ENCODE data around the gene HSD17B4. TPM values are rescaled to one million over a fixed set of nuclear protein-coding genes. Genes with fewer than 3 reads are reported as not detected.

The HSD17B4 gene
- polyA plus RNA-seq, 1 experiment: 150 TPM

DNA sequence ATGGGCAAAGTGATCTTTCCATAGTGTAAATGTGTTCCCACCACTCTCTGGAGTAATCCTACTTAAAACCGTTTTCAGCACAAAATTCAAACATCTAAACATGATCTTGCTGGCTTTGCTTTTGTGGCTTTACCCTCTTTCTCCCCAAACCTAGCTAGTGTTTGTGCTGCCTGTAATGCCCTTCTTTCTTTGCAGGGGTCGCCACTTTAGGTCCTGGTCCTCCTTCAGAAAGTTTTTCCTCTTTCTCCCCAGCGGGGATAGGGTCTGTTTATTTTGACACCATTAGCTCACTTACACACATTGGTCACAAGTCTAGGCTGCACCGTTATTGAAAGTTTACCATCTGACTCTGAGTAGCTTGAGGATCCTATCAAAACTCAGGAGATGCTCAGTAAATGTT lies 736 bp upstream of the HSD17B4 start:
- ChIA-PET CTCF (interaction anchor here (1.1 to 3.0 kb wide), 2 partner anchors 17 to 463 kb away, joined by 3 to 13 read pairs; partner anchors contain the start of gene DTWD2), POLR2A (no interaction called here)
- DNase-seq (ENCODE audit: low read depth, low spot score): no peak
- TF ChIP-seq, protein P1, sequence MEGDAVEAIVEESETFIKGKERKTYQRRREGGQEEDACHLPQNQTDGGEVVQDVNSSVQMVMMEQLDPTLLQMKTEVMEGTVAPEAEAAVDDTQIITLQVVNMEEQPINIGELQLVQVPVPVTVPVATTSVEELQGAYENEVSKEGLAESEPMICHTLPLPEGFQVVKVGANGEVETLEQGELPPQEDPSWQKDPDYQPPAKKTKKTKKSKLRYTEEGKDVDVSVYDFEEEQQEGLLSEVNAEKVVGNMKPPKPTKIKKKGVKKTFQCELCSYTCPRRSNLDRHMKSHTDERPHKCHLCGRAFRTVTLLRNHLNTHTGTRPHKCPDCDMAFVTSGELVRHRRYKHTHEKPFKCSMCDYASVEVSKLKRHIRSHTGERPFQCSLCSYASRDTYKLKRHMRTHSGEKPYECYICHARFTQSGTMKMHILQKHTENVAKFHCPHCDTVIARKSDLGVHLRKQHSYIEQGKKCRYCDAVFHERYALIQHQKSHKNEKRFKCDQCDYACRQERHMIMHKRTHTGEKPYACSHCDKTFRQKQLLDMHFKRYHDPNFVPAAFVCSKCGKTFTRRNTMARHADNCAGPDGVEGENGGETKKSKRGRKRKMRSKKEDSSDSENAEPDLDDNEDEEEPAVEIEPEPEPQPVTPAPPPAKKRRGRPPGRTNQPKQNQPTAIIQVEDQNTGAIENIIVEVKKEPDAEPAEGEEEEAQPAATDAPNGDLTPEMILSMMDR (IDR thresholded peaks at IDR 0.05; ENCODE audit: low read depth, low read length): no peak
- Histone ChIP-seq H3K4me3 (ENCODE audit: low read depth, low read length) (no peak overlapping the region), H3K27me3 (ENCODE audit: control insufficient read depth, insufficient read depth, low read length) (peaks cover 4% of the 10 kb centered on the region), H3K9me3 (ENCODE audit: control insufficient read depth, insufficient read depth, low read length) (peaks cover 3% of the 10 kb centered on the region), H3K27ac (ENCODE audit: low read depth, low read length) (no peak overlapping the region)

DNA sequence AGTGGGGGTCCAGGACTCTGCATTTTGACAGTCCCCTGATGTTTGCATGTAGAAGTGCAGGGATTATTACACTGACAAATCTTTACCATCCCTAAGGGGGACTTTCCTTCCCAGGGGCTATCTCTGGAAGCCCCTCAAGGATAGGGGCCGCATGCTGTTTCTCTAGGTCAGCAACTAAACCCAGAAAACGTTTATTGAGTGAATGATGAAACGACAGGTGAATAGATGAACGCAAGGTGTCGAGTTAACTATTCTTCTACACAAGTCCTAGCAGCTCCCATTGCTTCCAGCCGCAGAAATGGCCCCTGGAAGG lies 281 bp upstream of the HSD17B4 start:
- no peak overlapping the region for H3K27ac ChIP-seq (ENCODE audit: low read depth, low read length)
- ChIA-PET POLR2A (no interaction called here), CTCF (interaction anchor here (1.1 to 3.0 kb wide), 2 partner anchors 18 to 464 kb away, joined by 3 to 13 read pairs; partner anchors contain the start of gene DTWD2)
- peaks cover 4% of the 10 kb centered on the region for H3K27me3 ChIP-seq (ENCODE audit: control insufficient read depth, insufficient read depth, low read length)
- H3K9me3 ChIP-seq (ENCODE audit: control insufficient read depth, insufficient read depth, low read length): peaks cover 3% of the 10 kb centered on the region
- no peak for DNase-seq (ENCODE audit: low read depth, low spot score)
- TF ChIP-seq, protein P1 (IDR thresholded peaks at IDR 0.05; ENCODE audit: low read depth, low read length): no peak
- peak overlapping the region; percentile 92 for H3K4me3 ChIP-seq (ENCODE audit: low read depth, low read length)

DNA sequence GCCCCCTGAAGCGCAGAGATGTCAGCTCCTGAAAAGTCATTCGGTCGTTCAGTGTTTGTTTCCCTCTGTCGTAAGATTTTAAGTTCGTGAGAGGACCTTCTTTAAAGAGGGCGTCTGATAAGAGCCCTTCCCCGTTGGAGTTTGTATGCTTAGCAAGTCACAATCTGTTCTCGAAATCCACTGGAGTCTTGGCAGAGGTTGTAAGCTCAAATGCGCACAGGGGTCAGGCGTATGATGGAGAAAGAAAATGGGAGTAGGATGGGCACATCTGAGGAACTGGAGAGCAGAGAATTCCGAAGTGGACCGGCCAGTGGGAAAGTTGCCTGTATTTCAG lies 710 bp downstream of the HSD17B4 start:
- Histone ChIP-seq H3K27me3 (ENCODE audit: control insufficient read depth, insufficient read depth, low read length) (peaks cover 2% of the 10 kb centered on the region), H3K27ac (ENCODE audit: low read depth, low read length) (peak overlapping the region; percentile 75), H3K9me3 (ENCODE audit: control insufficient read depth, insufficient read depth, low read length) (peaks cover 3% of the 10 kb centered on the region), H3K4me3 (ENCODE audit: low read depth, low read length) (peak overlapping the region; percentile 92)
- ChIA-PET POLR2A (interaction anchor here (0.6 kb wide), 1 partner anchor 175 kb away, joined by 3 read pairs; no protein-coding TSS in a partner anchor), CTCF (interaction anchor here (1.0 to 3.0 kb wide), 2 partner anchors 41 to 465 kb away, joined by 3 to 13 read pairs; partner anchors contain the start of gene DTWD2)
- DNase-seq (ENCODE audit: low read depth, low spot score): no peak
- TF ChIP-seq, protein P1 (IDR thresholded peaks at IDR 0.05; ENCODE audit: low read depth, low read length): no peak

DNA sequence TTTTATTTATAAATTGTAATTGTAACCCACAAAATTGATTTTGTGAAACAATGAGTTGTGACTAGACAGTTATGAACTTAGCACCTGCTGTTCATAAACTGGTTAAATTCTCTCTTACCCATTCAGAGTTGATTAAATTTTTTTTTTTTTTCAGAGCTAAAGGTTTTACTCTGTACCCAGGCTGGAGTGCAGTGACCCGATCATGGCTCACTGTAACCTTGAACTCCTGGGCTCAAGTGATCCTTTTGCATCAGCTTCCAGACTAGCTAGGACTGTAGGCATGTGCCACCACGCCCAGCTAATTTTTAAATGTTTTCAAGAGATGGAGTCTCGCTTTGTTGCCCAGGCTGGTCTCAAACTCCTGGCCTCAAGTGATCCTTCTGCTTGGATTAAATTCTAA lies 1.9 kb downstream of the HSD17B4 start:
- Histone ChIP-seq H3K27me3 (ENCODE audit: control insufficient read depth, insufficient read depth, low read length) (peaks cover 2% of the 10 kb centered on the region), H3K4me3 (ENCODE audit: low read depth, low read length) (no peak overlapping the region), H3K9me3 (ENCODE audit: control insufficient read depth, insufficient read depth, low read length) (peaks cover 3% of the 10 kb centered on the region), H3K27ac (ENCODE audit: low read depth, low read length) (no peak overlapping the region)
- ChIA-PET POLR2A (no interaction called here), CTCF (no interaction called here)
- DNase-seq (ENCODE audit: low read depth, low spot score): no peak
- TF ChIP-seq, protein P1 (IDR thresholded peaks at IDR 0.05; ENCODE audit: low read depth, low read length): no peak

DNA sequence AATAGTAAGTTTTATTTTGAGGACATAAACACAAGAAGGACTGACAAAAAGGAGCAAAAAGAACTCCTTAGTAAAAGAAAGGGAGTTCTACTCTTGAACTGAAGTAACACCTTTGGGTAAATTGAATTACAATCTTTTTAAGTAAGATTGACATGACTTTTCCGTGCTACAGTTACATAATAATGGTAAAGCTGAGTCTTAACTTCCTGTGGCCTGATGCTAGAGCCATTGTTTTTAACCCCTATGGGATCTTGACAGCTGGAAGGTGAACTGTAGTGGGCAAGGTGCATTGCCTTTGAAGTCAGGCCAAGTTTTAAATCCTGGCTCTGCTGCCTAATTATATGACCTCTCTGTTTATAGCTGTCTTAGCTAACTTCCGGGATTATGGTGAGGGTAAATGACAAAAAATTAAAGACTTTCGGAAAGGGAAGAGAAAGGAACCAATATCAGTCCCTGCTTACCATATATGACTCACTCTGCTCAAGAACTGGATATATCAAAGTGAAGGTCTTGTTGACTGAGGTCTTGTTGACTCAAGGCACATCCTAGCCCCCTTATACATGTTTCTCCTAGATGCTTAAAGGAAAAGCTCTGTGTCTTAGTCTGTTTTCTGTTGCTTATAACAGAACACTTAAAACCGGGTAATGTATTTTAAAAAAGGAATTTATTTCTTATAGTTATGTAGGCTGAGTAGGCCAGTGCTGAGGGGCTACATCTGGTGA lies 6.8 kb downstream of the HSD17B4 start:
- H3K27ac ChIP-seq (ENCODE audit: low read depth, low read length): no peak overlapping the region
- no peak for DNase-seq (ENCODE audit: low read depth, low spot score)
- H3K27me3 ChIP-seq (ENCODE audit: control insufficient read depth, insufficient read depth, low read length): no peaks in the 10 kb centered on the region
- no peaks in the 10 kb centered on the region for H3K9me3 ChIP-seq (ENCODE audit: control insufficient read depth, insufficient read depth, low read length)
- TF ChIP-seq, protein P1 (IDR thresholded peaks at IDR 0.05; ENCODE audit: low read depth, low read length): no peak
- POLR2A ChIA-PET: no interaction called here
- H3K4me3 ChIP-seq (ENCODE audit: low read depth, low read length): no peak overlapping the region
- CTCF ChIA-PET: interaction anchor here (1.4 to 2.2 kb wide), 2 partner anchors 12 to 24 kb away, joined by 5 to 7 read pairs; no protein-coding TSS in a partner anchor

Measured in AG04450 (cell line).